Esophagus squamous epithelium (tissue), 4 donors: ENCODE results near the gene LHFPL4.

Experiments
- CTCF ChIP-seq, 6 experiments: fragments of 450-650 bp in 4 of 6; fragments of 200-600 bp in 2 of 6; sonication (generic) in 2 of 6; IDR thresholded peaks; one replicate each; pipeline ENCODE4 v1.5.1; 2016 to 2019; ENCODE audit warnings: antibody characterized with exemption in 6 of 6, mild to moderate bottlenecking in 4 of 6, moderate library complexity in 4 of 6
- POLR2A ChIP-seq, 4 donors: fragments of 450-650 bp; IDR thresholded peaks; one replicate each; pipeline ENCODE4 v1.6.1; 2017; ENCODE audit warnings: antibody characterized with exemption in 4 of 4, mild to moderate bottlenecking in 4 of 4, moderate library complexity in 3 of 4

- TF ChIP-seq CTCF (IDR thresholded peaks at IDR 0.05) = no peak
- TF ChIP-seq POLR2A (IDR thresholded peaks at IDR 0.05) = no peak
Measured at GRCh38 chr3:9512456-9513045, 41.1 kb downstream of the LHFPL4 start.
